RWPE1 (cell line): ENCODE measurements around the gene NCK1.
"Not testable (repeated sequence)": the region's sequence is repeated elsewhere in the genome, so short reads cannot be mapped to it uniquely, and the experiment has no call there.

Experiments used
- CTCF ChIA-PET: fragments of 350-600 bp; sonication (Branson Sonifier 250); formaldehyde crosslinking; extraction: SDS; loops from one replicate; lab custom pipeline; 2021; lab: Yijun Ruan, JAX
- POLR2A ChIA-PET: fragments of 400-600 bp; formaldehyde crosslinking; extraction: SDS; loops from one replicate; lab custom pipeline; 2020; ENCODE audit warnings: antibody characterized with exemption; ENCODE audit not compliant: low non-redundant PET; lab: Yijun Ruan, JAX
- DNase-seq: peaks from one replicate; pipeline ENCODE4 v3.0.0; 2012; ENCODE audit warnings: low spot score
- H3K27ac ChIP-seq: fragments of 450-650 bp; 2 replicates; pipeline ENCODE4 v1.5.1; 2017
- CTCF ChIP-seq: fragments of 450-650 bp; conservative IDR thresholded peaks from 2 replicates; pipeline ENCODE4 v1.5.1; 2017; ENCODE audit warnings: low read depth, mild to moderate bottlenecking

The NCK1 gene

GRCh38 chr3:136856665-136857064 is 5.3 kb upstream of the NCK1 start:
- DNase-seq, result no peak
- CTCF ChIA-PET, result no interaction called here
- no peak overlapping the region for H3K27ac ChIP-seq
- POLR2A ChIA-PET, result no interaction called here
- TF ChIP-seq CTCF, result no peak

GRCh38 chr3:136858381-136858780 is 3.6 kb upstream of the NCK1 start:
- CTCF ChIA-PET, result interaction anchor here (0.6 kb wide), 1 partner anchor 401 kb away, joined by 4 read pairs; no protein-coding TSS in a partner anchor
- no peak overlapping the region for H3K27ac ChIP-seq
- no peak for DNase-seq
- no peak for TF ChIP-seq CTCF
- POLR2A ChIA-PET, result no interaction called here

- no peak for TF ChIP-seq CTCF
- ChIA-PET POLR2A (interaction anchor here (1.4 kb wide), 1 partner anchor 140 kb away, joined by 3 read pairs; no protein-coding TSS in a partner anchor), CTCF (no interaction called here)
- no peak overlapping the region for H3K27ac ChIP-seq
- no peak for DNase-seq
These were observed 1.5 kb upstream of the NCK1 start for GRCh38 chr3:136860541-136860940.

GRCh38 chr3:136862617-136863322 is 762 bp downstream of the NCK1 start:
- POLR2A ChIA-PET, result interaction anchor here (1.1 to 1.5 kb wide), 2 partner anchors 95 to 666 kb away, joined by 4 to 9 read pairs; partner anchors contain the start of gene IL20RB
- CTCF ChIA-PET, result interaction anchor here (0.7 to 1.5 kb wide), 2 partner anchors 39 to 110 kb away, joined by 3 to 8 read pairs; partner anchors contain the start of gene STAG1
- H3K27ac ChIP-seq, result peak overlapping the region; percentile 97
- DNase-seq, result peak; percentile 59
- TF ChIP-seq CTCF, result no peak

- ChIA-PET POLR2A (no interaction called here), CTCF (no interaction called here)
- no peak for TF ChIP-seq CTCF
- no peak overlapping the region for H3K27ac ChIP-seq
- no peak for DNase-seq
These were observed 7.3 kb downstream of the NCK1 start for GRCh38 chr3:136869282-136869681.

GRCh38 chr3:136872258-136872657 is 10.2 kb downstream of the NCK1 start:
- POLR2A ChIA-PET, H3K27ac ChIP-seq, CTCF ChIA-PET, DNase-seq: not testable (repeated sequence)

GRCh38 chr3:136879510-136879909 is 17.5 kb downstream of the NCK1 start:
- DNase-seq, POLR2A ChIA-PET, CTCF ChIA-PET, H3K27ac ChIP-seq: not testable (repeated sequence)
